ENCODE measurements around the gene KLHL24. TPM values are rescaled to one million over a fixed set of nuclear protein-coding genes. Genes with fewer than 3 reads are reported as not detected.
"Not testable (repeated sequence)": the region's sequence is repeated elsewhere in the genome, so short reads cannot be mapped to it uniquely, and the experiment has no call there.

KLHL24 gene
- total RNA-seq, 1 experiment from 2014 or later: 59.1 TPM

GRCh38 chr3:183594636-183595035, 40.8 kb upstream of the KLHL24 start:
- H3K4me3 ChIP-seq: no peak overlapping the region
- H3K79me2 ChIP-seq (ENCODE audit: low read depth): no peaks in the 10 kb centered on the region
- no peak for DNase-seq
- no peak overlapping the region for H3K4me2 ChIP-seq
- no peak overlapping the region for H3K27ac ChIP-seq
- no peaks in the 10 kb centered on the region for H4K20me1 ChIP-seq (ENCODE audit: insufficient read depth)
- BruUV-seq (replicated peaks): no TSS peak
- no peak overlapping the region for H2AFZ ChIP-seq
- intact Hi-C loops (cut with micrococcal nuclease; ENCODE audit: unreplicated experiment): no loop called here
- H3K36me3 ChIP-seq (ENCODE audit: low read depth): no peaks in the 10 kb centered on the region
- no peaks in the 10 kb centered on the region for H3F3A ChIP-seq (ENCODE audit: insufficient read depth, low read depth)
- TF ChIP-seq CTCF (conservative IDR thresholded peaks at IDR 0.05): no peak
- TF ChIP-seq EZH2 (IDR thresholded peaks at IDR 0.05; ENCODE audit: low read depth): no peak
- no peaks in the 10 kb centered on the region for H3K27me3 ChIP-seq (ENCODE audit: insufficient read depth, low read depth)
- POLR2A ChIA-PET (ENCODE audit: unreplicated experiment): no interaction called here
- H3K9me2 ChIP-seq (ENCODE audit: insufficient read depth): no peaks in the 10 kb centered on the region; the same call in 1 of the 2 replicates
- CTCF ChIA-PET: no interaction called here
- H3K9me3 ChIP-seq (ENCODE audit: insufficient read depth, low read depth): no peaks in the 10 kb centered on the region; the same call in 1 of the 2 replicates
- no peaks in the 10 kb centered on the region for H3K4me1 ChIP-seq (replicated peaks; ENCODE audit: insufficient read depth)

- TF ChIP-seq CTCF (conservative IDR thresholded peaks at IDR 0.05) (no peak), EZH2 (IDR thresholded peaks at IDR 0.05; ENCODE audit: low read depth) (no peak)
- no TSS peak for BruUV-seq (replicated peaks)
- Histone ChIP-seq H3K4me3 (no peak overlapping the region), H3K9me3 (ENCODE audit: insufficient read depth, low read depth) (no peaks in the 10 kb centered on the region; the same call in 1 of the 2 replicates), H3K4me2 (no peak overlapping the region), H3K9me2 (ENCODE audit: insufficient read depth) (no peaks in the 10 kb centered on the region; the same call in 1 of the 2 replicates), H3K36me3 (ENCODE audit: low read depth) (no peaks in the 10 kb centered on the region), H3K79me2 (ENCODE audit: low read depth) (no peaks in the 10 kb centered on the region), H3K27ac (no peak overlapping the region), H3K27me3 (ENCODE audit: insufficient read depth, low read depth) (no peaks in the 10 kb centered on the region), H2AFZ (no peak overlapping the region), H4K20me1 (ENCODE audit: insufficient read depth) (no peaks in the 10 kb centered on the region), H3K4me1 (replicated peaks; ENCODE audit: insufficient read depth) (no peaks in the 10 kb centered on the region), H3F3A (ENCODE audit: insufficient read depth, low read depth) (no peaks in the 10 kb centered on the region)
- POLR2A ChIA-PET (ENCODE audit: unreplicated experiment): no interaction called here
- intact Hi-C loops (cut with micrococcal nuclease; ENCODE audit: unreplicated experiment): no loop called here
- no peak for DNase-seq
- CTCF ChIA-PET: no interaction called here
Observed at GRCh38 chr3:183597959-183598358, 37.5 kb upstream of the KLHL24 start.

GRCh38 chr3:183611326-183611725, 24.1 kb upstream of the KLHL24 start:
- H3K9me3 ChIP-seq (ENCODE audit: insufficient read depth, low read depth); DNase-seq; intact Hi-C loops (cut with micrococcal nuclease; ENCODE audit: unreplicated experiment); H3K27me3 ChIP-seq (ENCODE audit: insufficient read depth, low read depth); H3K4me2 ChIP-seq; POLR2A ChIA-PET (ENCODE audit: unreplicated experiment); H3K36me3 ChIP-seq (ENCODE audit: low read depth); H3K27ac ChIP-seq; CTCF ChIA-PET; H3K4me3 ChIP-seq; BruUV-seq (replicated peaks); H3K4me1 ChIP-seq (replicated peaks; ENCODE audit: insufficient read depth); H2AFZ ChIP-seq; H3K79me2 ChIP-seq (ENCODE audit: low read depth); H3K9me2 ChIP-seq (ENCODE audit: insufficient read depth); H3F3A ChIP-seq (ENCODE audit: insufficient read depth, low read depth); H4K20me1 ChIP-seq (ENCODE audit: insufficient read depth): not testable (repeated sequence)
